IMR-90 (cell line): ENCODE data around the gene FOXP1. TPM values are rescaled to one million over a fixed set of nuclear protein-coding genes. Genes with fewer than 3 reads are reported as not detected.
A peak's percentile ranks its signal among the peaks of the same experiment; 100 is the strongest.

Experiments used
- ATAC-seq: fragments of 200-7000 bp; cut with Tn5 transposase; 2 replicates; pipeline ENCODE4 v1.9.1; 2020; ENCODE audit warnings: low read depth, mild to moderate bottlenecking, moderate library complexity
- BruUV-seq: library from RNA; stranded (reverse); fragments of 400-500 nt; replicated peaks from 2 replicates; lab custom pipeline; 2021; lab: Mats Ljungman, UMichigan
- CTCF ChIA-PET: fragments of 300-600 bp; formaldehyde crosslinking; extraction: SDS; loops from one replicate; lab custom pipeline; 2021; ENCODE audit warnings: antibody characterized with exemption; lab: Yijun Ruan, JAX
- POLR2A ChIA-PET: fragments of 300-600 bp; sonication (Branson Sonifier 250); formaldehyde crosslinking; loops from one replicate; lab custom pipeline; 2022; ENCODE audit warnings: antibody characterized with exemption; ENCODE audit not compliant: unreplicated experiment; lab: Charles Lee
- DNase-seq: peaks from one replicate; pipeline ENCODE4 v3.0.0; 2013
- H2AFZ ChIP-seq: replicated peaks from 2 replicates; pipeline ENCODE3; 2013; ENCODE audit warnings: low read length, mild to moderate bottlenecking; ENCODE audit not compliant: poor library complexity
- H2AK5ac ChIP-seq: 2 replicates; pipeline ENCODE4 v1.6.1; 2013; ENCODE audit warnings: low read depth, low read length, inconsistent platforms
- H2AK9ac ChIP-seq: replicated peaks from 2 replicates; pipeline ENCODE3; 2013; ENCODE audit warnings: mild to moderate bottlenecking, low read depth, low read length, moderate library complexity; ENCODE audit not compliant: poor library complexity
- H2BK120ac ChIP-seq: 2 replicates; pipeline ENCODE4 v1.6.1; 2013; ENCODE audit warnings: low read depth, low read length, inconsistent platforms
- H2BK15ac ChIP-seq: 3 replicates; pipeline ENCODE4 v1.6.1; 2013; ENCODE audit warnings: low read depth, low read length, inconsistent platforms
- H2BK20ac ChIP-seq: 2 replicates; pipeline ENCODE4 v1.6.1; 2013; ENCODE audit warnings: low read depth, mild to moderate bottlenecking, inconsistent platforms, low read length, moderate library complexity
- H2BK5ac ChIP-seq: 2 replicates; pipeline ENCODE4 v1.6.1; 2013; ENCODE audit warnings: mild to moderate bottlenecking, low read depth, low read length, inconsistent platforms; ENCODE audit not compliant: poor library complexity, severe bottlenecking
- H3K14ac ChIP-seq: replicated peaks from 2 replicates; pipeline ENCODE4 v1.6.1; 2013; ENCODE audit warnings: low read depth, low read length, inconsistent platforms
- H3K18ac ChIP-seq: 2 replicates; pipeline ENCODE4 v1.6.1; 2013; ENCODE audit warnings: low read depth, low read length, control low read depth
- H3K23ac ChIP-seq: 2 replicates; pipeline ENCODE4 v1.6.1; 2013; ENCODE audit warnings: low read depth, low read length, inconsistent platforms
- H3K27ac ChIP-seq: 2 replicates; pipeline ENCODE4 v1.5.1; 2013; ENCODE audit warnings: mild to moderate bottlenecking, control low read depth, low read length; ENCODE audit not compliant: insufficient read depth
- H3K27me3 ChIP-seq: 2 replicates; pipeline ENCODE4 v1.6.1; 2013; ENCODE audit warnings: low read length; ENCODE audit not compliant: control insufficient read depth, insufficient read depth
- H3K36me3 ChIP-seq: 2 replicates; pipeline ENCODE4 v1.6.1; 2013; ENCODE audit warnings: low read length, mixed read lengths; ENCODE audit not compliant: control insufficient read depth, insufficient read depth
- H3K4ac ChIP-seq: 2 replicates; pipeline ENCODE4 v1.6.1; 2013; ENCODE audit warnings: low read depth, low read length, inconsistent platforms
- H3K4me1 ChIP-seq: 2 replicates; pipeline ENCODE4 v1.6.1; 2013; ENCODE audit warnings: low read length, mixed read lengths; ENCODE audit not compliant: control insufficient read depth, insufficient read depth
- H3K4me2 ChIP-seq: 2 replicates; pipeline ENCODE4 v1.6.1; 2013; ENCODE audit warnings: low read depth, mild to moderate bottlenecking, control low read depth, low read length, moderate library complexity
- H3K4me3 ChIP-seq: 2 replicates; pipeline ENCODE4 v1.5.1; 2013; ENCODE audit warnings: low read depth, mild to moderate bottlenecking, control low read depth, low read length, moderate library complexity; ENCODE audit not compliant: insufficient read depth
- H3K56ac ChIP-seq: 2 replicates; pipeline ENCODE4 v1.6.1; 2013; ENCODE audit warnings: low read length, inconsistent platforms; ENCODE audit not compliant: insufficient read depth; ENCODE audit errors: extremely low read depth
- H3K79me1 ChIP-seq, 2 experiments: 2 replicates each; pipeline ENCODE4 v1.6.1; 2013; ENCODE audit warnings: low read length in 2 of 2, inconsistent platforms in 1 of 2, low read depth in 1 of 2
- H3K9ac ChIP-seq: 2 replicates; pipeline ENCODE4 v1.6.1; 2013; ENCODE audit warnings: low read depth, low read length, control low read depth
- H3K9me1 ChIP-seq: 2 replicates; pipeline ENCODE4 v1.6.1; 2013; ENCODE audit warnings: low read length, inconsistent platforms; ENCODE audit not compliant: insufficient read depth
- H3K9me3 ChIP-seq: 2 replicates; pipeline ENCODE4 v1.6.1; 2013; ENCODE audit warnings: low read length; ENCODE audit not compliant: control insufficient read depth, insufficient read depth
- H4K20me1 ChIP-seq: 2 replicates; pipeline ENCODE4 v1.6.1; 2013; ENCODE audit warnings: low read length, inconsistent platforms; ENCODE audit not compliant: insufficient read depth
- H4K5ac ChIP-seq: 2 replicates; pipeline ENCODE4 v1.6.1; 2013; ENCODE audit warnings: mild to moderate bottlenecking, low read depth, low read length, control low read depth
- H4K8ac ChIP-seq, 2 experiments: 2 replicates each; pipeline ENCODE4 v1.6.1; 2013; ENCODE audit warnings: low read depth in 2 of 2, low read length in 2 of 2, control low read depth in 1 of 2, inconsistent platforms in 1 of 2
- H4K91ac ChIP-seq: 2 replicates; pipeline ENCODE4 v1.6.1; 2013; ENCODE audit warnings: low read depth, low read length, inconsistent platforms; ENCODE audit not compliant: insufficient read depth
- BHLHE40 ChIP-seq: fragments of 150-350 bp; IDR thresholded peaks from 2 replicates; pipeline ENCODE4 v1.6.1; 2016; ENCODE audit warnings: mild to moderate bottlenecking, low read depth, low read length
- MAFK ChIP-seq: IDR thresholded peaks from 2 replicates; pipeline ENCODE4 v1.6.1; 2012; ENCODE audit warnings: low read depth, low read length, improper control_type of control experiment
- SMC3 ChIP-seq: fragments of 150-350 bp; IDR thresholded peaks from 2 replicates; pipeline ENCODE4 v1.6.1; 2016; ENCODE audit warnings: low read depth, mild to moderate bottlenecking, antibody characterized with exemption, low read length, moderate library complexity
- WGBS, 2 experiments: methylation state at CpG; one replicate each; pipeline versions ENCODE4 v1.1.5 to v1.1.7; 2013; ENCODE audit warnings: missing lambda C conversion rate in 2 of 2; ENCODE audit not compliant: insufficient read length in 1 of 2; ENCODE audit errors: extremely low coverage in 2 of 2; 5-methylcytosine and 5-hydroxymethylcytosine counted together
- dilution Hi-C: fragments of 300-500 bp; cut with HindIII; formaldehyde crosslinking; loops from one replicate; pipeline ENCODE4 v1.14.3; 2018; ENCODE audit warnings: low sequenced_read_pairs; ENCODE audit not compliant: unreplicated experiment
- in situ Hi-C: fragments of 300-500 bp; cut with MboI; formaldehyde crosslinking; loops from 3 replicates; pipeline ENCODE4 v1.14.3; 2019; ENCODE audit warnings: low sequenced_read_pairs, inconsistent platforms, mixed read lengths
- intact Hi-C: fragments of 100-400 bp; cut with micrococcal nuclease; formaldehyde crosslinking; loops from 2 replicates; pipeline ENCODE4 v1.10.0; 2022
- polyA plus RNA-seq, 3 experiments: library from polyadenylated mRNA; depleted of rRNA; stranded (reverse); fragments of >200 nt; gene quantifications; 2 replicates each; pipeline ENCODE4 v1.2.3, GENCODE V29; 2012; ENCODE audit warnings: low replicate concordance in 1 of 3
- total RNA-seq: library from RNA; depleted of rRNA; stranded (reverse); fragments of >200 nt; gene quantifications from 2 replicates; pipeline ENCODE4 v1.2.3, GENCODE V29; 2012

Gene FOXP1
- total and polyA plus RNA-seq, 2 of the 4 experiments (the other 2 are of a cell fraction) = 37.0 to 132 TPM

GRCh38 chr3:70974747-70975146 lies 608.8 kb downstream of the FOXP1 start:
- Histone ChIP-seq H3K79me1 (peaks cover 45 to 67% of the 10 kb centered on the region in 2 experiments), H3K4me1 (peaks cover under 1% of the 10 kb centered on the region), H3K56ac (no peak overlapping the region), H3K4me3 (no peak overlapping the region), H3K4me2 (no peak overlapping the region), H3K9me1 (peaks cover 7% of the 10 kb centered on the region; the same call in 1 of the 2 replicates), H2BK120ac (no peak overlapping the region), H4K8ac (no peak overlapping the region), H4K20me1 (no peaks in the 10 kb centered on the region), H3K23ac (no peak overlapping the region), H3K9ac (no peak overlapping the region), H2BK5ac (no peak overlapping the region), H3K18ac (no peak overlapping the region), H3K9me3 (no peaks in the 10 kb centered on the region), H2AK9ac (no peak overlapping the region), H2AK5ac (no peak overlapping the region), H4K91ac (no peak overlapping the region), H3K4ac (no peak overlapping the region), H3K27ac (no peak overlapping the region), H3K14ac (no peak overlapping the region), H2AFZ (no peak overlapping the region), H3K36me3 (peaks cover 59% of the 10 kb centered on the region), H2BK15ac (no peak overlapping the region), H3K27me3 (no peaks in the 10 kb centered on the region), H4K5ac (no peak overlapping the region), H2BK20ac (no peak overlapping the region)
- no TSS peak for BruUV-seq
- in situ Hi-C loops = no loop called here
- intact Hi-C loops = no loop called here
- WGBS, 2 experiments = no CpG with 5 or more reads among the region's 5 CpGs
- DNase-seq = no peak
- no peak for ATAC-seq
- POLR2A ChIA-PET = no interaction called here
- CTCF ChIA-PET = interaction anchor here (0.6 kb wide), 1 partner anchor 23 kb away, joined by 6 read pairs; no protein-coding TSS in a partner anchor
- peak; percentile 83 for TF ChIP-seq MAFK
- TF ChIP-seq SMC3 = no peak
- TF ChIP-seq BHLHE40 = no peak
- dilution Hi-C loops = no loop called here
